ENCODE measurements around the gene TCTN2.

The TCTN2 gene

GRCh38 chr12:123733229-123733628 is 62.3 kb downstream of the TCTN2 start:
- DNase-seq (ENCODE audit: insufficient read length, low spot score), result no peak
- no peak for FAIRE-seq

GRCh38 chr12:123734268-123734667 is 63.4 kb downstream of the TCTN2 start:
- DNase-seq (ENCODE audit: insufficient read length, low spot score) (no peak), FAIRE-seq (no peak)

GRCh38 chr12:123741937-123742572 is 71.1 kb downstream of the TCTN2 start:
- no peak for FAIRE-seq
- no peak for DNase-seq (ENCODE audit: insufficient read length, low spot score)

- FAIRE-seq (peak; percentile 48), DNase-seq (ENCODE audit: insufficient read length, low spot score) (no peak)
Measured at GRCh38 chr12:123743002-123743401, 72.1 kb downstream of the TCTN2 start.

- no peak for FAIRE-seq
- DNase-seq (ENCODE audit: insufficient read length, low spot score), result no peak
Measured at GRCh38 chr12:123744836-123745235, 73.9 kb downstream of the TCTN2 start.

GRCh38 chr12:123747309-123747708 is 76.4 kb downstream of the TCTN2 start:
- FAIRE-seq, result no peak
- DNase-seq (ENCODE audit: insufficient read length, low spot score), result no peak

GRCh38 chr12:123748161-123748560 is 77.2 kb downstream of the TCTN2 start:
- DNase-seq (ENCODE audit: insufficient read length, low spot score) (no peak), FAIRE-seq (no peak)

- FAIRE-seq (no peak), DNase-seq (ENCODE audit: insufficient read length, low spot score) (no peak)
Measured at GRCh38 chr12:123748661-123749060, 77.7 kb downstream of the TCTN2 start.

GRCh38 chr12:123749355-123749754 is 78.4 kb downstream of the TCTN2 start:
- DNase-seq (ENCODE audit: insufficient read length, low spot score) (no peak), FAIRE-seq (no peak)

GRCh38 chr12:123750159-123750656 is 79.3 kb downstream of the TCTN2 start:
- no peak for DNase-seq (ENCODE audit: insufficient read length, low spot score)
- no peak for FAIRE-seq

- no peak for DNase-seq (ENCODE audit: insufficient read length, low spot score)
- FAIRE-seq, result no peak
Measured at GRCh38 chr12:123752046-123752445, 81.1 kb downstream of the TCTN2 start.

GRCh38 chr12:123754041-123754772 is 83.3 kb downstream of the TCTN2 start:
- FAIRE-seq (no peak), DNase-seq (ENCODE audit: insufficient read length, low spot score) (no peak)

GRCh38 chr12:123757561-123757960 is 86.6 kb downstream of the TCTN2 start:
- no peak for DNase-seq (ENCODE audit: insufficient read length, low spot score)
- FAIRE-seq, result no peak

Data from GM19239 (cell line).